WTC11 (cell line): ENCODE data around the gene LARGE1.

Experiments used
- CREB1 ChIP-seq: sonication (generic); formaldehyde crosslinking; IDR thresholded peaks from 2 replicates; pipeline ENCODE4 v1.8.0; 2023; ENCODE audit warnings: mild to moderate bottlenecking, missing genetic modification reagents
- ESRRA ChIP-seq: sonication (generic); formaldehyde crosslinking; IDR thresholded peaks from 2 replicates; pipeline ENCODE4 v1.8.1; 2022; ENCODE audit warnings: mild to moderate bottlenecking, missing genetic modification reagents, borderline replicate concordance
- FOXJ3 ChIP-seq: sonication (generic); formaldehyde crosslinking; IDR thresholded peaks from 2 replicates; pipeline ENCODE4 v1.9.0; 2021; ENCODE audit warnings: missing genetic modification reagents, mild to moderate bottlenecking, borderline replicate concordance
- NFATC4 ChIP-seq: fragments of 250-450 bp; sonication (Bioruptor Pico); IDR thresholded peaks from 2 replicates; pipeline ENCODE4 v1.9.0; 2021; ENCODE audit warnings: mild to moderate bottlenecking
- NFYB ChIP-seq: sonication (generic); formaldehyde crosslinking; conservative IDR thresholded peaks from 2 replicates; pipeline ENCODE4 v1.8.0; 2022; ENCODE audit warnings: low read depth, missing genetic modification reagents
- NR1H2 ChIP-seq: sonication (generic); formaldehyde crosslinking; IDR thresholded peaks from 2 replicates; pipeline ENCODE4 v1.9.0; 2021; ENCODE audit warnings: mild to moderate bottlenecking, moderate library complexity, missing genetic modification reagents
- TEAD1 ChIP-seq: sonication (generic); formaldehyde crosslinking; IDR thresholded peaks from 2 replicates; pipeline ENCODE4 v1.8.0; 2022; ENCODE audit warnings: mild to moderate bottlenecking, missing genetic modification reagents
- ZBTB21 ChIP-seq: sonication (generic); formaldehyde crosslinking; IDR thresholded peaks from 2 replicates; pipeline ENCODE4 v1.8.1; 2023; ENCODE audit warnings: mild to moderate bottlenecking, missing genetic modification reagents, borderline replicate concordance
- ZNF232 ChIP-seq: sonication (generic); formaldehyde crosslinking; IDR thresholded peaks from 2 replicates; pipeline ENCODE4 v1.8.0; 2022; ENCODE audit warnings: mild to moderate bottlenecking, missing genetic modification reagents
- ZNF263 ChIP-seq: sonication (generic); formaldehyde crosslinking; IDR thresholded peaks from 2 replicates; pipeline ENCODE4 v1.8.1; 2022; ENCODE audit warnings: low read depth, mild to moderate bottlenecking, moderate library complexity, missing genetic modification reagents
- TF ChIP-seq, protein P1 (sequence below): fragments of 200-600 bp; IDR thresholded peaks from 2 replicates; pipeline ENCODE4 v1.8.0; 2022; ENCODE audit warnings: antibody characterized with exemption
- TF ChIP-seq, protein P2 (sequence below): sonication (generic); formaldehyde crosslinking; IDR thresholded peaks from 2 replicates; pipeline ENCODE4 v1.8.0; 2023; ENCODE audit warnings: missing genetic modification reagents
- TF ChIP-seq, protein P3 (sequence below): sonication (generic); formaldehyde crosslinking; IDR thresholded peaks from 2 replicates; pipeline ENCODE4 v1.8.1; 2023; ENCODE audit warnings: mild to moderate bottlenecking, missing genetic modification reagents, moderate library complexity

DNA sequence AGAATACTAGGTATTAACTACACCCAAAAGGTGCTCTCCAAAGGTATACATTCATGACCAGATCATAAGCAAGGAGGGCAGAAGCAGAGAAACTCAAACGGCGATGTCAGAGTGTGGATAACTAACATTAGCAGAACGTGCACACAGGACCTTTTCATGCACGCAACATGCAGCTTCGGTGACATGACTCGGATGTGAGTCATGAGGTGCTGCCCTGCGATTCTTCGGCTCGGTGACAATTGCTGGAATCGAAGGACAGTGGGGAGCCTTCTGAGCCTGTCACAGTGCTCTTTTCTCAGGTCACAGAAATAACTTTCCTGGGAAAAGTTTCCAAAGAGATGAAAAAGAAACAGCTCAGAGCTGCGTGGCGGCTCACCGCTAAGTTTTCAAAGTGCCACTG lies 443.6 kb downstream of the LARGE1 start:
- TF ChIP-seq ZNF232 (CRISPR knock-in tag) (no peak), ZBTB21 (no peak), ZNF263 (CRISPR knock-in tag) (no peak), FOXJ3 (CRISPR knock-in tag) (no peak), NFATC4 (CRISPR knock-in tag) (no peak), CREB1 (no peak), TEAD1 (CRISPR knock-in tag) (no peak), ESRRA (no peak), NR1H2 (CRISPR knock-in tag) (no peak), NFYB (CRISPR knock-in tag) (no peak)
- TF ChIP-seq, protein P1, sequence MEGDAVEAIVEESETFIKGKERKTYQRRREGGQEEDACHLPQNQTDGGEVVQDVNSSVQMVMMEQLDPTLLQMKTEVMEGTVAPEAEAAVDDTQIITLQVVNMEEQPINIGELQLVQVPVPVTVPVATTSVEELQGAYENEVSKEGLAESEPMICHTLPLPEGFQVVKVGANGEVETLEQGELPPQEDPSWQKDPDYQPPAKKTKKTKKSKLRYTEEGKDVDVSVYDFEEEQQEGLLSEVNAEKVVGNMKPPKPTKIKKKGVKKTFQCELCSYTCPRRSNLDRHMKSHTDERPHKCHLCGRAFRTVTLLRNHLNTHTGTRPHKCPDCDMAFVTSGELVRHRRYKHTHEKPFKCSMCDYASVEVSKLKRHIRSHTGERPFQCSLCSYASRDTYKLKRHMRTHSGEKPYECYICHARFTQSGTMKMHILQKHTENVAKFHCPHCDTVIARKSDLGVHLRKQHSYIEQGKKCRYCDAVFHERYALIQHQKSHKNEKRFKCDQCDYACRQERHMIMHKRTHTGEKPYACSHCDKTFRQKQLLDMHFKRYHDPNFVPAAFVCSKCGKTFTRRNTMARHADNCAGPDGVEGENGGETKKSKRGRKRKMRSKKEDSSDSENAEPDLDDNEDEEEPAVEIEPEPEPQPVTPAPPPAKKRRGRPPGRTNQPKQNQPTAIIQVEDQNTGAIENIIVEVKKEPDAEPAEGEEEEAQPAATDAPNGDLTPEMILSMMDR = no peak
- TF ChIP-seq, protein P2, sequence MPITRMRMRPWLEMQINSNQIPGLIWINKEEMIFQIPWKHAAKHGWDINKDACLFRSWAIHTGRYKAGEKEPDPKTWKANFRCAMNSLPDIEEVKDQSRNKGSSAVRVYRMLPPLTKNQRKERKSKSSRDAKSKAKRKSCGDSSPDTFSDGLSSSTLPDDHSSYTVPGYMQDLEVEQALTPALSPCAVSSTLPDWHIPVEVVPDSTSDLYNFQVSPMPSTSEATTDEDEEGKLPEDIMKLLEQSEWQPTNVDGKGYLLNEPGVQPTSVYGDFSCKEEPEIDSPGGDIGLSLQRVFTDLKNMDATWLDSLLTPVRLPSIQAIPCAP (CRISPR knock-in tag) = no peak
- TF ChIP-seq, protein P3, sequence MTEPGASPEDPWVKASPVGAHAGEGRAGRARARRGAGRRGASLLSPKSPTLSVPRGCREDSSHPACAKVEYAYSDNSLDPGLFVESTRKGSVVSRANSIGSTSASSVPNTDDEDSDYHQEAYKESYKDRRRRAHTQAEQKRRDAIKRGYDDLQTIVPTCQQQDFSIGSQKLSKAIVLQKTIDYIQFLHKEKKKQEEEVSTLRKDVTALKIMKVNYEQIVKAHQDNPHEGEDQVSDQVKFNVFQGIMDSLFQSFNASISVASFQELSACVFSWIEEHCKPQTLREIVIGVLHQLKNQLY (CRISPR knock-in tag) = no peak
